K562 (cell line): ENCODE results near the gene PICK1. TPM values are rescaled to one million over a fixed set of nuclear protein-coding genes. Genes with fewer than 3 reads are reported as not detected.

ENCODE experiments used
- ATAC-seq: fragments of 200-7000 bp; cut with Tn5 transposase; 3 replicates; pipeline ENCODE4 v1.9.1; 2020; ENCODE audit warnings: moderate library complexity
- BruUV-seq: library from RNA; stranded (reverse); fragments of 400-500 nt; replicated peaks from 2 replicates; lab custom pipeline; 2021; lab: Mats Ljungman, UMichigan
- CTCF ChIA-PET: fragments of 300-600 bp; formaldehyde crosslinking; extraction: SDS; loops from one replicate; lab custom pipeline; 2021; ENCODE audit warnings: low intra/inter-chr PET ratio; lab: Yijun Ruan, JAX
- POLR2A ChIA-PET: fragments of 300-600, 350-650 bp; sonication (Branson Sonifier 250); formaldehyde crosslinking; extraction: SDS; loops from one replicate; lab custom pipeline; 2021; ENCODE audit warnings: antibody characterized with exemption, inconsistent platforms; lab: Yijun Ruan, JAX
- DNase-seq, 4 experiments: peaks; one replicate each; pipeline versions ENCODE4 v3.0.0 to v3.0.0-alpha.2; 2011 to 2018; ENCODE audit warnings: low spot score in 3 of 4, mixed read lengths in 3 of 4; ENCODE audit errors: extremely low read depth in 1 of 4
- FAIRE-seq: peaks from 2 replicates; lab custom pipeline; 2011; peaks lifted over from hg19 to GRCh38; lab: Jason Lieb, UNC
- H2AFZ ChIP-seq: 2 replicates; pipeline ENCODE4 v1.6.0; 2011; ENCODE audit warnings: low read depth, low read length, control low read depth, inconsistent platforms
- H3K27ac ChIP-seq: fragments of 200-600 bp; 3 replicates; pipeline ENCODE4 v1.8.0; 2011; ENCODE audit warnings: low read depth, mild to moderate bottlenecking, control low read depth, inconsistent platforms, low read length, moderate library complexity, mixed read lengths; ENCODE audit errors: extremely low read depth
- H3K27me3 ChIP-seq, 2 experiments: fragments of 300-600 bp in 1 of 2; 2 replicates in 1 of 2; 3 replicates in 1 of 2; pipeline versions ENCODE4 v1.6.0 to v1.8.0; 2011; ENCODE audit warnings: inconsistent platforms in 2 of 2, low read length in 2 of 2, mild to moderate bottlenecking in 1 of 2, mixed read lengths in 1 of 2, moderate library complexity in 1 of 2; ENCODE audit not compliant: control insufficient read depth in 2 of 2, insufficient read depth in 2 of 2
- H3K36me3 ChIP-seq: fragments of 300-600 bp; 3 replicates; pipeline ENCODE4 v1.8.0; 2011; ENCODE audit warnings: mild to moderate bottlenecking, low read length, inconsistent platforms; ENCODE audit not compliant: control insufficient read depth, insufficient read depth
- H3K4me1 ChIP-seq, 2 experiments: fragments of 200-600 bp in 1 of 2; replicated peaks in 1 of 2; 2 replicates in 1 of 2; 3 replicates in 1 of 2; pipeline versions ENCODE4 v1.5.1 to v1.8.0; 2011; ENCODE audit warnings: inconsistent platforms in 2 of 2, low read length in 2 of 2, mild to moderate bottlenecking in 1 of 2, mixed read lengths in 1 of 2, moderate library complexity in 1 of 2; ENCODE audit not compliant: control insufficient read depth in 2 of 2, insufficient read depth in 2 of 2
- H3K4me2 ChIP-seq: 2 replicates; pipeline ENCODE4 v1.6.1; 2011; ENCODE audit warnings: low read length, control low read depth, inconsistent platforms, mixed read lengths; ENCODE audit not compliant: insufficient read depth
- H3K4me3 ChIP-seq: fragments of 200-600 bp; sonication (generic), shearing (Covaris generic); 2 replicates; pipeline ENCODE4 v1.5.1; 2016; ENCODE audit warnings: control low read depth, inconsistent platforms
- H3K79me2 ChIP-seq: fragments of 200-600 bp; 3 replicates; pipeline ENCODE4 v1.8.0; 2011; ENCODE audit warnings: low read length, inconsistent platforms; ENCODE audit not compliant: control insufficient read depth, insufficient read depth
- H3K9ac ChIP-seq, 2 experiments: 2 replicates each; pipeline versions ENCODE4 v1.6.0 to v1.6.1; 2011; ENCODE audit warnings: low read depth in 2 of 2, low read length in 2 of 2, control low read depth in 1 of 2, inconsistent platforms in 1 of 2, mild to moderate bottlenecking in 1 of 2, mixed read lengths in 1 of 2; ENCODE audit not compliant: insufficient read depth in 1 of 2
- H3K9me1 ChIP-seq: one replicate; pipeline ENCODE4 v1.6.0; 2011; ENCODE audit warnings: inconsistent platforms, mild to moderate bottlenecking, low read length, moderate library complexity; ENCODE audit not compliant: control insufficient read depth, insufficient read depth
- H3K9me3 ChIP-seq: replicated peaks from 2 replicates; pipeline ENCODE4 v1.5.1; 2011; ENCODE audit warnings: low read depth, low read length, inconsistent platforms; ENCODE audit not compliant: control insufficient read depth, insufficient read depth
- H4K20me1 ChIP-seq: replicated peaks from 2 replicates; pipeline ENCODE4 v1.6.1; 2011; ENCODE audit warnings: low read length, inconsistent platforms, mixed read lengths; ENCODE audit not compliant: control insufficient read depth, insufficient read depth
- CBFB ChIP-seq: sonication (generic); formaldehyde crosslinking; IDR thresholded peaks from 2 replicates; pipeline ENCODE4 v1.4.0; 2020; ENCODE audit warnings: mild to moderate bottlenecking, missing genetic modification reagents
- CBX2 ChIP-seq: fragments of 200-600 bp; sonication (generic); IDR thresholded peaks from one replicate; pipeline ENCODE4 v1.6.1; 2012; ENCODE audit warnings: mild to moderate bottlenecking, low read length, inconsistent platforms; ENCODE audit not compliant: insufficient read depth, poor library complexity, severe bottlenecking
- E2F3 ChIP-seq: fragments of 250-450 bp; sonication (Bioruptor Pico); IDR thresholded peaks from 2 replicates; pipeline ENCODE4 v1.4.0; 2020; ENCODE audit warnings: mild to moderate bottlenecking
- EHMT2 ChIP-seq: fragments of 450-650 bp; IDR thresholded peaks from 2 replicates; pipeline ENCODE4 v1.6.1; 2018; ENCODE audit warnings: antibody characterized with exemption
- GATAD2B ChIP-seq: fragments of 450-650 bp; IDR thresholded peaks from 2 replicates; pipeline ENCODE4 v1.6.1; 2017; ENCODE audit warnings: mild to moderate bottlenecking, borderline replicate concordance
- GTF2E2 ChIP-seq: fragments of 200-800 bp; sonication (Bioruptor generic); IDR thresholded peaks from 2 replicates; pipeline ENCODE4 v1.6.1; 2016; ENCODE audit warnings: missing genetic modification characterization, missing compliant biosample characterization
- HLTF ChIP-seq: fragments of 450-650 bp; IDR thresholded peaks from 2 replicates; pipeline ENCODE4 v1.6.1; 2016
- ILF3 ChIP-seq: fragments of 450-650 bp; IDR thresholded peaks from 2 replicates; pipeline ENCODE4 v1.6.1; 2018; ENCODE audit warnings: antibody characterized with exemption, mild to moderate bottlenecking, moderate library complexity, borderline replicate concordance
- MLX ChIP-seq, 2 experiments: fragments of 450-650 bp in 1 of 2; sonication (generic) in 1 of 2; formaldehyde crosslinking; conservative IDR thresholded peaks; 2 replicates each; pipeline versions ENCODE4 v1.4.0 to v1.8.1; 2020 to 2022; ENCODE audit warnings: mild to moderate bottlenecking in 1 of 2, missing genetic modification reagents in 1 of 2
- NONO ChIP-seq, 2 experiments: fragments of 200-400 bp in 1 of 2; fragments of 450-650 bp in 1 of 2; formaldehyde crosslinking in 1 of 2; IDR thresholded peaks; 2 replicates each; pipeline ENCODE4 v1.6.1; 2017; ENCODE audit warnings: low read depth in 2 of 2, mild to moderate bottlenecking in 2 of 2, moderate library complexity in 2 of 2, low read length in 1 of 2
- NR2F6 ChIP-seq: fragments of 450-650 bp; formaldehyde crosslinking; IDR thresholded peaks from 2 replicates; pipeline ENCODE4 v1.4.0; 2020; ENCODE audit warnings: mild to moderate bottlenecking
- PML ChIP-seq: IDR thresholded peaks from 2 replicates; pipeline ENCODE4 v1.6.1; 2012; ENCODE audit warnings: low read length, inconsistent platforms
- RNF219 ChIP-seq: fragments of 250-450 bp; sonication (Bioruptor Pico); IDR thresholded peaks from 2 replicates; pipeline ENCODE4 v1.5.0; 2022; ENCODE audit warnings: mild to moderate bottlenecking
- SMAD2 ChIP-seq: fragments of 150-350 bp; IDR thresholded peaks from 2 replicates; pipeline ENCODE4 v1.6.1; 2014; ENCODE audit warnings: low read depth, mild to moderate bottlenecking, low read length
- TCF15 ChIP-seq: fragments of 250-450 bp; sonication (Bioruptor Pico); IDR thresholded peaks from 2 replicates; pipeline ENCODE4 v1.8.0; 2022; ENCODE audit warnings: moderate library complexity, mild to moderate bottlenecking, inconsistent platforms
- THAP7 ChIP-seq: fragments of 250-450 bp; sonication (Bioruptor Pico); IDR thresholded peaks from 2 replicates; pipeline ENCODE4 v1.5.0; 2021
- ZC3H8 ChIP-seq: fragments of 450-650 bp; IDR thresholded peaks from 2 replicates; pipeline ENCODE4 v1.6.1; 2017
- ZNF584 ChIP-seq: fragments of 200-800 bp; sonication (Bioruptor generic); IDR thresholded peaks from 2 replicates; pipeline ENCODE4 v1.6.1; 2016; ENCODE audit warnings: low read depth, mild to moderate bottlenecking, missing genetic modification characterization, missing compliant biosample characterization
- ZNF639 ChIP-seq, 2 experiments: fragments of 200-800 bp in 1 of 2; sonication (Bioruptor generic) in 1 of 2; sonication (generic) in 1 of 2; formaldehyde crosslinking in 1 of 2; IDR thresholded peaks in 1 of 2; conservative IDR thresholded peaks in 1 of 2; 2 replicates each; pipeline versions ENCODE4 v1.5.0 to v1.6.1; 2016 to 2020; ENCODE audit warnings: missing compliant biosample characterization in 1 of 2, missing genetic modification characterization in 1 of 2, missing genetic modification reagents in 1 of 2
- WGBS: fragments of 100-300 bp; shearing (Covaris generic); methylation state at CpG from one replicate; pipeline ENCODE4 v1.1.6; 2016; ENCODE audit warnings: low coverage, mixed read lengths; ENCODE audit not compliant: insufficient coverage; ENCODE audit errors: missing lambda C conversion rate; 5-methylcytosine and 5-hydroxymethylcytosine counted together
- in situ Hi-C: fragments of 300-500 bp; cut with MboI; formaldehyde crosslinking; loops from 4 replicates; pipeline ENCODE4 v1.15.0; 2018; ENCODE audit warnings: inconsistent platforms, mixed read lengths
- intact Hi-C: fragments of 100-400 bp; cut with micrococcal nuclease; formaldehyde crosslinking; loops from 2 replicates; pipeline ENCODE4 v1.14.2; 2022
- polyA plus RNA-seq, 8 experiments: library from polyadenylated mRNA; depleted of rRNA in 4 of 8; stranded (reverse) in 5 of 8; unstranded in 3 of 8; fragments of >200 nt; fragmentation: Nextera tagmentation in 2 of 8; fragmentation: Illumina TruSeq in 1 of 8; extraction: Ambion mirVana in 2 of 8; extraction: Trizol in 1 of 8; gene quantifications; 2 replicates each; pipeline versions ENCODE4 v1.2.1 to v1.2.3, GENCODE V29; 2011 to 2014; ENCODE audit warnings: inconsistent platforms in 1 of 8, missing spikeins in 1 of 8
- total RNA-seq, 7 experiments: library from RNA; depleted of rRNA in 6 of 7; stranded (reverse); fragments of >200 nt in 6 of 7; fragmentation: Illumina TruSeq in 2 of 7; extraction: Trizol in 2 of 7; gene quantifications; 2 replicates each; pipeline versions ENCODE4 v1.2.1 to v1.2.3, GENCODE V29; 2011 to 2021; ENCODE audit warnings: low replicate concordance in 1 of 7

PICK1 gene
- total and polyA plus RNA-seq, 9 of the 15 experiments (the other 6 are each of a cell fraction or from before 2014, with no cell fraction given) = 0.06 to 11.0 (median 7.9) TPM; not detected in 1

GRCh38 chr22:38111925-38112355 is 54.7 kb downstream of the PICK1 start:
- intact Hi-C loops = loop anchor here (10.0 kb wide), 1 partner anchor 93 kb away; the partner anchor contains the start of gene MAFF
- in situ Hi-C loops = no loop called here
- no peaks in the 10 kb centered on the region for H3K9me1 ChIP-seq
- peaks cover 0 to 42% of the 10 kb centered on the region in 2 experiments; a peak in 2 of 5 replicates for H3K4me1 ChIP-seq
- no peaks in the 10 kb centered on the region for H3K27me3 ChIP-seq
- H3K4me2 ChIP-seq = no peak overlapping the region
- CTCF ChIA-PET = no interaction called here
- no peak overlapping the region for H2AFZ ChIP-seq
- no peak overlapping the region for H3K4me3 ChIP-seq
- no peaks in the 10 kb centered on the region for H3K9me3 ChIP-seq
- BruUV-seq = no TSS peak
- WGBS = 57% methylated on average over 9 of the region's 11 CpGs
- no peaks in the 10 kb centered on the region for H3K79me2 ChIP-seq
- DNase-seq (no peak), FAIRE-seq (no peak), ATAC-seq (no peak)
- H3K27ac ChIP-seq = no peak overlapping the region
- POLR2A ChIA-PET = interaction anchor here (1.0 kb wide), 1 partner anchor 111 kb away, joined by 4 read pairs; no protein-coding TSS in a partner anchor
- H3K36me3 ChIP-seq = no peaks in the 10 kb centered on the region
- H4K20me1 ChIP-seq = no peaks in the 10 kb centered on the region
- H3K9ac ChIP-seq = no peak overlapping the region
- TF ChIP-seq PML (no peak), CBFB (CRISPR knock-in tag) (no peak), GATAD2B (no peak), GTF2E2 (tag) (no peak), E2F3 (CRISPR knock-in tag) (no peak), THAP7 (CRISPR knock-in tag) (no peak), MLX (CRISPR knock-in tag; conservative IDR thresholded peaks at IDR 0.05) (no peak), ZC3H8 (no peak), RNF219 (CRISPR knock-in tag) (no peak), ZNF639 (CRISPR knock-in tag; conservative IDR thresholded peaks at IDR 0.05 in 1 of 2, IDR thresholded peaks at IDR 0.05 in 1 of 2) (no peak), CBX2 (no peak), EHMT2 (no peak), ILF3 (no peak), TCF15 (CRISPR knock-in tag) (no peak), ZNF584 (CRISPR knock-in tag) (no peak), HLTF (no peak), SMAD2 (no peak), NR2F6 (CRISPR knock-in tag) (no peak), NONO (IDR thresholded peaks at IDR 0.05; ENCODE audit: low read depth in 2 of 2, low read length in 1 of 2) (no peak)
